GM10248 (cell line): ENCODE data around the gene CCDC8.
"Not testable (repeated sequence)": the region's sequence is repeated elsewhere in the genome, so short reads cannot be mapped to it uniquely, and the experiment has no call there.

ENCODE experiments used
- CTCF ChIA-PET: fragments of 300-600 bp; sonication (Branson Sonifier 250); formaldehyde crosslinking; extraction: SDS; loops from one replicate; lab custom pipeline; 2021; ENCODE audit warnings: antibody characterized with exemption; lab: Yijun Ruan, JAX
- POLR2A ChIA-PET: fragments of 350-650 bp; sonication (Branson Sonifier 250); formaldehyde crosslinking; extraction: SDS; loops from one replicate; lab custom pipeline; 2020; ENCODE audit warnings: antibody characterized with exemption; lab: Yijun Ruan, JAX
- DNase-seq: peaks from one replicate; pipeline ENCODE4 v3.0.0; 2012; ENCODE audit errors: extremely low spot score
- TF ChIP-seq, protein P1 (sequence below): IDR thresholded peaks from 2 replicates; pipeline ENCODE4 v1.5.1; 2012; ENCODE audit warnings: mild to moderate bottlenecking, low read depth; ENCODE audit errors: extremely low read depth, missing control alignments, control extremely low read depth

The CCDC8 gene

DNA sequence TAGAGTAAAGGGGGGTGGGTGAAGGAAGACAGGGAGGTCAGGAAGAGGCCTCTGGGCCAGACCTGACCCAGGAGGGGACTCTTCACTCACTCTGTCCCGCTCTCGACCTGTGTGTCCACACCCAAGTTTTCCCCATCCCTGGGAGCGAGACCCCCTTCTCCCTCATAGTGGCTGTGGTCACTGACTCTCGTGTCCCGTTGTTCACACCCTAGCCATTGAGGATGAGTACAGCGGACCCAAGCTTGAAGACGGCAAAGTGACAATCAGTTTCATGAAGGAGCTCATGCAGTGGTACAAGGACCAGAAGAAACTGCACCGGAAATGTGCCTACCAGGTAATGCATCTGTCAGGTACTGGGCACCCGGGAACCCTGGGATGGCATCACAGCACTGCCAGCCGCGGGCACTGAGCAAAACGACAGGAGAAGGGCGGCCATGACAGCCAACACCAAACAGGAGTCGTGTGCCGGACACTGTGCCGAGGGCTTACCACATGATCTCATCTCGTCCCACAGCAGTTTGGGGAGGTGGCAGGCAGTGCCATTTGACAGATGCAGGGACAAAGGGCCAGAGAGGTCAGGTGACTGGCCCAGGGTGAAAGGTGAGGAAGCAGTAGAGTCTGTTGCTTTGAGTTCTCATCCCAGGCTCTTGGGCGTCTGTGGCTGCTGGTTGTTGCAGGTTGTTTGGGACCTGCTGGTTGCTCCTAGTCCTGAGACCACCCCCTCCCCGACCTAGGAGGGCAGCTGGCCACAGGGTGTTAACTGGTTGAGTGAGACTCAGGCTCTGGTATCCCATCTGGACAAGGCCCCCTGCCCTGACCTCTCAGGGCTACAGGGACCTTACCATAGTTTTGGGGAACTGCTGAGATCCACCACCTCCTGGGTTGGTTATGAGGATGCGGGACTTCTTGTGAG lies 36.9 kb downstream of the CCDC8 start:
- POLR2A ChIA-PET: no interaction called here
- TF ChIP-seq, protein P1, sequence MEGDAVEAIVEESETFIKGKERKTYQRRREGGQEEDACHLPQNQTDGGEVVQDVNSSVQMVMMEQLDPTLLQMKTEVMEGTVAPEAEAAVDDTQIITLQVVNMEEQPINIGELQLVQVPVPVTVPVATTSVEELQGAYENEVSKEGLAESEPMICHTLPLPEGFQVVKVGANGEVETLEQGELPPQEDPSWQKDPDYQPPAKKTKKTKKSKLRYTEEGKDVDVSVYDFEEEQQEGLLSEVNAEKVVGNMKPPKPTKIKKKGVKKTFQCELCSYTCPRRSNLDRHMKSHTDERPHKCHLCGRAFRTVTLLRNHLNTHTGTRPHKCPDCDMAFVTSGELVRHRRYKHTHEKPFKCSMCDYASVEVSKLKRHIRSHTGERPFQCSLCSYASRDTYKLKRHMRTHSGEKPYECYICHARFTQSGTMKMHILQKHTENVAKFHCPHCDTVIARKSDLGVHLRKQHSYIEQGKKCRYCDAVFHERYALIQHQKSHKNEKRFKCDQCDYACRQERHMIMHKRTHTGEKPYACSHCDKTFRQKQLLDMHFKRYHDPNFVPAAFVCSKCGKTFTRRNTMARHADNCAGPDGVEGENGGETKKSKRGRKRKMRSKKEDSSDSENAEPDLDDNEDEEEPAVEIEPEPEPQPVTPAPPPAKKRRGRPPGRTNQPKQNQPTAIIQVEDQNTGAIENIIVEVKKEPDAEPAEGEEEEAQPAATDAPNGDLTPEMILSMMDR: no peak
- CTCF ChIA-PET: interaction anchor here (0.6 to 1.9 kb wide), 3 partner anchors 10 to 114 kb away, joined by 3 to 7 read pairs (median 3); no protein-coding TSS in a partner anchor
- no peak for DNase-seq

DNA sequence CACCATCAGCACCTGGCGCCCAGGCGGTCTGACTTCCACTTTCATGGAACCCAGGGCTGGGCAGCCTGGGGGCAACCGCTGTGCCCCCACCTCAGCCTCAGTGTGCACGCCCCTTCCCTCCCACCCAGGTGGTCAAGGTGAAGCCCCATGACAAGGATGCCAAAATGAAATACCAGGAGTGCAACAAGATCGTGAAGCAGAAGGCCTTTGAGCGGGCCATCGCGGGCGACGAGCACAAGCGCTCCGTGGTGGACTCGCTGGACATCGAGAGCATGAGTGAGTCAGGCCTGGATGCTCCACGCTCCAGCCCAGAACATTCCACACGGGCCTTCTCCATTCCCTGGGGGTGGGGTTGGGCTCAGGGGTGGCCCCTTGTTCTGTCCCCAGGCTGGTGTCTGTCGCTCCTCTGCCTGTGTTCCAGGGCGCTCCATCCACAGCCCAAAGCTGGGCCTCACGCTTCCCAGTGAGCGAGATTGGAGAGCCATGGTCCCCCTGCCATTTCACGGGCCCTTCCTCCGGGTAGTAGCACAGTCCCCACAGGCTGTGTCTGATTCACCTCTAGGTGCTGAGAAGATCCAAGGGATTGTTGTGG lies 37.8 kb downstream of the CCDC8 start:
- DNase-seq, POLR2A ChIA-PET: not testable (repeated sequence)

DNA sequence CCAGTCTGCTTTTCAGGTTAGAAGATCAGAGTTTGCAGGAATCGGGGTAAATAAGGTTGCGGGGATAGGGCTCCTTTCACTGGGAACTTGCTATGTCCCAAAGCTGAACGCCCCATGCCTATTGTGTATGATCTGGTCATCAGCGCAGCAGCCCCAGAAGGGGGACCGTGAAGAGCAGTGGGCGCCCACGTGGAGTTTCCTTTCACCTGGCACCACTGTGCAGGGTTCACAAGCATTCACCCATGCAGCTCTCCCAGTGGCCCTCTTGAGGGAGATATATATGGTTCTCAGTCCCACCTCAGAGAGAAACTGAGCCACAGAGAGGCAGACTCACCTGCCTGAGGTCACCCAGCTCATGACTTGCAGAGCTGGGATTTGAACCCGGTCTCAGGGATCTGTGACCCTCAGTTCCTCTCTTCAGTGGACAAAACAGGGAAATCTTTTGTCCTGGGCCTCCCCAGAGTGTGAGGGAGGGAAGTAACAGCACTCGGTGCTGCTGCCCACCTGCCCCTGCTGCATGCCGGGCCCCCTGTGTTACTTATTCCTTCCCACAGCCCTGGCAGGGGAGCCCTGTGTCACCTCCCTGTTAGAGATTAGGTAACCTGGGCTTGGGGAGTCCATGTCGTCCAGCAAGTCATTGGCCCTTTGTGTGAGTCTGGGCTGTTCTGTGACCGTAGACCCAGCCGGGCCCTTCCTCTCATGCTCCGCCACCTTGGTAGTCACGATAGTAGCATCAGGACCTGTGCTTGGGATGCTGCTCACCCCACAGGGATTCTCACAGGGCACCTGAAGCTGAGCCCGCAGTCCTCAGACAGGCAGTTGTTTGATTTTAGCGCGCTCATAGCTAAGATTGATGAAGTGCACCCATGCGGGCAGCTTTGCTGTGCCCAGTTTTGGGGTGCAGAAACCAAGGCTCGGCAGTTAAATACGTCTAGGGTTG lies 38.6 kb downstream of the CCDC8 start:
- TF ChIP-seq, protein P1: no peak
- no peak for DNase-seq
- ChIA-PET POLR2A (no interaction called here), CTCF (interaction anchor here (1.2 kb wide), 1 partner anchor 139 kb away, joined by 3 read pairs; no protein-coding TSS in a partner anchor)

More for the DNA sequence above, 37.8 kb downstream of the CCDC8 start:
- CTCF ChIA-PET: not testable (repeated sequence)

DNA sequence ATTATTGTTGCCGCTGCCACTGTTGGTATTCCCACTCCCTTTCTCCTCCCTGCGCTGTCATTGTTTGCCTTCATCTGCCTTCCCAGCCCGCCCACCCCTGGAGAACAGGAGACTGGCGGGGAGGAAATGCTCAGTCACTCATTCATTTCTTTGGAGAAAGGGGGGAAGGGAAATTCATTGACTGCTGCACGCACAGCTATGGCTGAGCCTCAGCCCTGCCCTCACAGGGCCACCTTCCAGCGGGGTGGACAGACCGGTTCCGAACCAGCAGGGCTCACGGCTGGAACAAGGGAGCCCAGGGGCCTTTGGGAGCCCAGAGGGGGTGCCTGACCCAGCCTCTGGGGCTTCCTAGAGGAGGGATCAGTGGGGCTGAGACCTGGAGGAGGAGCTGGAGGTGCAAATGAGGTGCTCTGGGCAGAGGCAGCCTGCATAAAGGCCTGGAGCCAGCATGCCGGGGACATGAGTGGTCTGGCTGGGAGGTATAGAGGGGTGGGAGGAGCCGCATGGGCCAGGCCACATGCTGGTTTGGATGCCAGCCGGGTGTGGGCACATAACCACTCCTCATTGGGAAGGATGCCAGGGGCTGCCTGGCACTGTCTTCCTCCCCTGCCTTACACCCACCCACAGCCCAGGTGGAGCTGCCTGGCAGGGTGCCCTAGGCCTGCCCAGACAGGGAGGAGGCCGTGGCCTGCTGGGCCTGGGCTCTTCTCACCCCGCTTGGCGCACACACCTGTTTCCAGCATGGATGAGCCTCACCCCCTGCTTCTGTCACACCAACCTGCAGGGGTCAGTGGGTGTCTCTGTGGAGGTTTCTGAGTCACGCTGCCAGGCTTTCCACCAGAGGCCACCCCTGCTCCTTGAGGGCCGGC lies 39.6 kb downstream of the CCDC8 start:
- no peak for DNase-seq
- TF ChIP-seq, protein P1: no peak
- ChIA-PET POLR2A (no interaction called here), CTCF (interaction anchor here (1.2 kb wide), 1 partner anchor 140 kb away, joined by 3 read pairs; no protein-coding TSS in a partner anchor)

DNA sequence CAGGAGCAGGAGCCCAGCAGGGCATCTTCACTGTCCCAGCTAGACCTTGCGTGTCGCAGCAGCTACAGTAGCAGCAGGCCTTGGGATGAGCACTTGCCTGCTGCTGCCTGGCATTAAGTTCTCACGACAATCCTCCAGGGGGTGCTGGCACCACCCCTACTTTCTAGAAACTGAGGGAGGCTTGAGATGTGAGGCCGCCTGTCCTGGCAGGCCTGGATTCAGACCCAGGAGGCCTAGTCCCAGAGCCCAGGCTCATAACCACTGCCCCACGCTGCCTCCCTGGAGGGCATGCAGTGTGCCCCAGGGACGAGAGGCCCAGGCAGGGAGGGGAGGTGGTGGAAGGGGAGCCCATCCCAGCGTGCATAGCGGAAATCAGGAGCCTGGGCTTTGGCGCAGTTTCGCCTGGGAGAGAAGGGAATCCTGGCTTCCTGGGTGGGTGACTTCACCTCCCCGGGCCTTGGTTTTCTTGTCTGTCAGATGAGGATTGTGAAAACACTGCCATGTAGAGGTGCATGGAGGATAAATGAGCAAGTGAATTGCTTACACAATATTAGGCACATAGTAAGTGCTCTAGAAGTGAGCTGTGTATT lies 40.4 kb downstream of the CCDC8 start:
- CTCF ChIA-PET: interaction anchor here (1.2 to 1.5 kb wide), 2 partner anchors 140 to 141 kb away, joined by 3 read pairs; no protein-coding TSS in a partner anchor
- DNase-seq: no peak
- TF ChIP-seq, protein P1: no peak
- POLR2A ChIA-PET: no interaction called here
